CD4-positive, alpha-beta T cell treated with Interleukin-10 for 1 hour (primary cell): ENCODE results near the gene MED28.
A peak's percentile ranks its signal among the peaks of the same experiment; 100 is the strongest.
"Not testable (repeated sequence)": the region's sequence is repeated elsewhere in the genome, so short reads cannot be mapped to it uniquely, and the experiment has no call there.

Source experiments
- DNase-seq: peaks from one replicate; pipeline ENCODE4 v3.0.0-alpha.2; 2020

The MED28 gene

DNA sequence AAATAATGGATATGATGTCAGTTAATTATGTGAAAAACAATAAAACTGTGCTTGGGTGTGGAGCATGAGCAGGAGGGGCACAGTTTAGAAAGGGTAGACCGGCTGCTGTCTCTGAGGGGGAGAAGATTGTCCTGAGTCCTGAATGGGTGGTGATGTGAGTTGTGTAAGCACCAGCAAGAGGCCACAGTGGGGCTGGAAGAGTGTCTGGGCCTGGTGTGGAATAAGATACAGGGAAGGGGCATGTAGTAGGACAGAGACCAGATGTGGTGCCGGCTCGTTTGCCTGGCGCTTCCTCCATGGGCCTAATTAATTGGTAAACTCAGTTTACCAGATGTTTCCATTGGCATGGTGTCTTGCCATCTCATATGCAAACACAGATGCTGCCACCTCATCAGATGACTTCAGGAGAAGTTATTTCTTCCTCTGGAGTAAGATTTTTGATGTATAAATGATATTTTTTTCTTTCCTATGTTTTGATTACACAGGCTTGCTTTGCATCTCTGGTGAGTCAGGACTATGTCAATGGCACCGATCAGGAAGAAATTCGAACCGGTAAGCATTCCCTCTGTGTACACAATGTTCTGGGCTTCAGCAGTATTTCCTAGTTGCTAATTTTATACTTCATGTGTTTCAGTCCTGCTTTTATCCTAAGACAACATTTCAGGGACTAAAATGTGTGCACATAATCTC, 5.1 kb downstream of the MED28 start:
- no peak for DNase-seq

DNA sequence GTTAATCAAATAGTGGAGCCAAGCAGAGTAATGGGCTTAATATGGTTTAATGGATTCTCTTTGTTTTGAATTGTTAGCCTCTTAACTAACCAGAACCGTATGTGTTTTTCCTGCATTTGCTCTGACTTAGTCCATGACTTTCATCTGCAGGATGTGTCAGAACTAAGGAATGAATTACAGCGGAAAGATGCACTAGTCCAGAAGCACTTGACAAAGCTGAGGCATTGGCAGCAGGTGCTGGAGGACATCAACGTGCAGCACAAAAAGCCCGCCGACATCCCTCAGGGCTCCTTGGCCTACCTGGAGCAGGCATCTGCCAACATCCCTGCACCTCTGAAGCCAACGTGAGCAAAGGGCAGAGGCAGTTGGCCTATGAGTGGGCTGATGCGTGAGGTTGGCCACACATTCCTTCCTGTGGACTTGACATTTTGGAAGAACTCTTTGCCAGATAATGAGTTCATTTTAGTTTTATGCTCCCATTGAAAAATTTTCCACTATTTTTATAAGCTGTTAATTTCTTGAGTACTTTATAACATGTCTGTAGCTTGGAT, 9.1 kb downstream of the MED28 start:
- DNase-seq, result no peak

DNA sequence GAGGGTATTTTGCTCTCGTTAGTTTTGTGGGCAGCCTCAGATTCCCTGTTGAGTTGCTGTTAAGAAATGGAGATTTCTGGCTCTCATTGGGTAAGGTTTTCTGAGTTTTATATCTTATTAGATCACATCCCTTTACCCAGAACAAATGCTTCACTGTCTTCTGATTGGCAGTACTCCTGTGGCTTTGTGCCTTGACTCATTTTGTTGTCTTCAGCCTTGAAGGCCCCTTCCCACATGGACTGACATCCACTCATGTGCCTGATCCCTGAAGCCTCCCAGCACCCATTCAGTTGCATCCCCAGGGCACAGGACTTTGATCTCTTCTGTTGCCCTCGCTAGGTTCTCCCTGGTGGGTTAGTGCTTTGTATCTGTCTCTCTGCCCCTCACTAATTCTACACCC, 10.4 kb downstream of the MED28 start:
- no peak for DNase-seq

DNA sequence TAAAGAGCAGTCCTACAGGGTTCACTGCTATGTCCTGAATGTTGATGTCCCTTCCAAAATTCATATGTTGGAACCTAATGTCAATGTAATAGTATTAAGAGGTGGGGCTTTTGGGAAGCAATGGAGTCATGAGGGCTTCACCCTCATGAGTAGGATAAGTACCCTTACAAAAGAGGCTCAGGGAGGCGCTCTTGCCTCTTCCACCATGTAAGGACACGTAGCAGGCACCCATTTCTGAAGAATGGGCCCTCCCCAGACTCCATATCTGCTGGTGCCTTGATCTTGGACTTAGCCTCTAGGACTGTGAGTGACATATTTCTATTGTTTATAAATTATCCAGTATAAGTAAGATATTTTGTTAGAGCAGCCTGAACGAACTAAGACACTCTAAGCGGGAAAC, 15.8 kb downstream of the MED28 start:
- no peak for DNase-seq

DNA sequence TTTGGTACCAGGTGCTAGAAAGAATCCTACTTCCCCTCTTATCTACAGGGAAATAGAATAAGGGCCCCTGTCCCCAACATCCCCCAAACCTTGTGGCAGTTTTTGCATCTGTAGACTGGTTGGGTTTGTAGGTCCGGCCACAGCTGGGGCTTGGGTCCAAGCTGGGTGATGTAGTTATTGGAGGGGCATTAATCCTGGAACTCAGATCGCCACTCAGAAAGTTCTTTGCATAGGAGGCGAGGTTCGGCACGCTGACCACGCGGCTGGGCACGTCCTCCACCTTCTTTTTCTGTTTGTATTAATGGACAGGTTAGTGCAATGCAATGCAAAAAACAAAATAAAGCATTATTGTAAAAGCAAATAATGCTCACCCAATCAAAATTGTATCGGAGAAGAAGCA, 19.2 kb downstream of the MED28 start:
- DNase-seq, result no peak

DNA sequence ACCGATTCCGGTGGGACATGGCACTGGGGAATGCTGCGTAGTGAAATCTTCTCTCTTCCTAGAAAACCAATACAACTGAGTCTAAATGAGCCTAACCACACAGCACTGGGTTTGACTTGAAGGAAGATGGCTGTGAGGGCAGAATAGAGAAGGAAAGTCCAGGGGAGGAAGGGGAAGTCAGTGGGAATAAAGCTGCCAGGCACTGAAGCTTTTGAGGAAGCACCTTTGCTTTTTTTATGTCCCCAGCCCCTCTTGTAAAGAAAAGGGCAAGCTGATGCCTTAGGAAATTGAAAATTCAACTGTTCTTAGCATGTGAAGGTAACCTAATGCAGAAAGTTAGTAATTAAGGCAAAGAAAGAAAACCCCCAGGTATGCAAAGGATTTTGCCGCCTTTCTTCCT, 20.6 kb downstream of the MED28 start:
- no peak for DNase-seq

DNA sequence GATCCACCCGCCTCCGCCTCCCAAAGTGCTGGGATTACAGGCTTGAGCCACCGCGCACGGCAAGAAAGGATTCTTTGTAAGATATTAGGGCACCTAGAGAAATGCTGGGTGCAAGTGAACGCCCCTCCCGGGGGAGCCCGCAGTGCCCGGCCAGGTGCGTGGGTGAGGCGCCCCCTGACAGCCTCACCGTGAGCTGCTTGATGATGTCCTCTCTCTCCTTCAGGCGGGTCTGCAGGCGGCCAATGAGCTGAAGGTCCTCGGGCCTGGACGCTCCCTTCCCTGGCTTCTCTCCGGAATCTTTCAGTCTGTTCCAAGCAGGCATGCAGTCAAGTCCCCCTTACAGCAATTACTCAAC, 21.9 kb downstream of the MED28 start:
- no peak for DNase-seq

DNA sequence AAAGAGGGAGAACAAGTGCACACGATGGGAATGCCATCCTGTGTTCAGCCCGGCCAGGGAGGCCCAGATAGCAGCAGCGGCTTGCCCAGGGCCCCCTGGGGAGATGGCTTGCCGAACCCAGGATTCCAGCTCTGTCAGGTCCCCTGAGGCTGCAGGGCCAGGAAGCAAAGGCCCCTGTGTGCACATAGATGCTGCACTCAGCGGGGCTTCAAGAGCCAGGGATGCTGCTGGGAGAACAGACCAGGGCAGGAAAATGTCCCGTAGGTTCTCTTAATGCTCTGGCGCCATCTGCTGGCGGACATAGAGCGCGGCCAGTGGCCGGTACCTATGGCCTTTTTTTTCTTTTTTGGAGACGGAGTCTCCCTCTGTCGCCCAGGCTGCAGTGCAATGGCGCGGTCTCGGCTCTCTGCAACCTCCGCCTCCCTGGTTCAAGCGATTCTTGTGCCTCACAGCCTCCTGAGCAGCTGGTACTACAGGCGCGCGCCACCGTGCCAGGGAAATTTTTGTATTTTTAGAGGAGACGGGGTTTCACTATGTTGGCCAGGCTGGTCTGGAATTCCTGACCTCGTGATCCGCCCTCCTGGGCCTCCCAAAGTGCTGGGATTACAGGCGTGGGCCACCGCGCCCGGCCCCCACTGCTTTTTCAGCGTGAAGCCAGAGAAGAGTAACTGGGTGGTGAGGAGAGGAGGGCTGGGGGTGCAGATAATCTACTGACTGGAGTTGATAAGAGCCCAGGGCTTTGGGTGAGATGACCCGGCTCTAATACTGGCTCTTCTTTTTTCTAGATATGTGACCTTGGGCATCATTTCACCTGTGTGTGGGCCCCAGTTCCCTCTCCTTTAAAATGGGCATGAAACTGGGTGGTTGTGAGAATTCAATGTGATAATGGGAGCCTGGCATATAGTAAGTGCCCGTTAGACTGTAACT, 22.5 kb downstream of the MED28 start:
- DNase-seq, result peak; percentile 74

DNA sequence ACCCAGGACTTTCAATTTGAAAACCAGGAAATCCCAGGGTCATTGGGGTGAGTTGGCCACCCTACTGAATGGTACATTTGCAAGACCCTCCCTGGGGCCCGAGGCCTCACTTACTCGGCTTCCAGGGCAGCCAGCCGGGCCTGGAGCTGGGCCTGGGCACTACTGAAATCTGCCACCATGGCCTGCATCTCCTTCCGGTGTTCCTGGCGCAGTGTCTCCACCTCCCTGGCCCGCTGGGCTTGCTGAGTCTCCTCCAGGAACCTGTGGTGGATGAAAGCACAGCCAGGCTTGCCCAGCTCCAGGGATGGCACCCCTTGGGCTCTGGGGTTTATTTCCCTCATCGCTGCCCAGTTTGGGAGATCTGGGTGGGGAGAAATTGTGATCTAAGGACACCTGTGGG, 24.7 kb downstream of the MED28 start:
- no peak for DNase-seq

DNA sequence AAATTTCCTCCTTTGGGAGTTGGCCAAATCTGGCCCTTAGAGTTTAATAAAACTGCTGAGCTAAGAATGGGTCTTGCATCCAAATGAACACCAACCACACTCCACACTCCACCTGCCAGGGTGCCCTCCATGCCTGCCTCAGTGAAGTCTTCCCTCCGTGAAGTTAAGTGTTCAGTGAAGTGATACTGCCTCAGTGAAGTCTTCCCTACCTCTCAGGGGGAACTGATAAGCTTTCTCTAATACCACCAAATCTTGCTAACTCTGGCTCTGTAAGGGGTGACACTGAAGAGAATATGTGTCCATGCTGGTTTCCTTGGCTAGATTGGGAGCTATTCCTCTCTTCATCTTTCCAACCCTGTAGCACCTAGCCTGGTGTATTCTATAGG, 27.9 kb downstream of the MED28 start:
- DNase-seq, result no peak

DNA sequence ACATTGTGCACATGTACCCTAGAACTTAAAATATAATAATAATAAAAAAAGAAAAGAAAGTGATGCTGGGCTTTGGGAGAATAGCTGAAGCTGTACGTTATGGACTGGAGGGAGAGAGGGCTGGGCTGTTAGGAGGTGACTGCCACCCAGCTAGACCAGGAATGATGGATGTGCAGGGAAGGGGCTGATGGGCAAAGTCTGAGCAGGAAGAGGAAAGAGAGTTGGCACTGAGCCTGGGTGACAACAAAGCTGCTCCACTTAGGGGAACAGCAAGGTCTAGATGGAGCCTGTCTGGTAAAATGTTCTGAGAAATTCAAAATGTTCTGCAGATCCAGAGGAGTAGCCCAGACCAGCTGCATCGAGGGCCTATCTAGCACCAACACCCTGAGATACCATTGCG, 32.3 kb downstream of the MED28 start:
- no peak for DNase-seq

DNA sequence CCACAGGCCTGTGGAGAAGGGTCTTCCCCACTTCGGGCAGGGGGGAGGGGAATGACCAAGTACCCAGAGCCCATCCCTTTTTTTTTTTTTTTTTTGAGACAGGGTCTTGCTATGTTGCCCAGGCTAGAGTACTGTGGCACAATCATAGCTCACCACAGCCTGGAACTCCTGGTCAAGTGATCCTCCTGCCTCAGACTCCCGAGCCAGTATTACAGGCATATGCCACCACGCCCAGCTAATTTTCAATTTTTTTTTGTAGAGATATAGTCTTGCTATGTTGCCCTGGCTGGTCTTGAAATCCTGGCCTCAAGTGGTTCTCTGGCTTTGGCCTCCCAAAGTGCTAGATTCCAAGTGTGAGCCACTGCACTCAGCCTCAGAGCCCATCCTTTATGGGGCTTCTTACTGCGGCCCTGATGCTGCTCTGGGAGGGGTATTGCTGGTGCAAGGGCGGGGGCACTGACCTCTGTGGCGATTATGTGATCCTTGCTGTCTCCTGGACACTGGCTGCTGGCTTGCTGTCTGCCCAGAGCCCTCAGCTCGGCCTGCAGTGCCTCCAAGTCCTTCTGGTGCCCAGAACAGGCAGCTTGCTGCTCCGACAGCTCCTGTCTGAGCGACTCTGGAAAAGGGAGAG, 32.9 kb downstream of the MED28 start:
- no peak for DNase-seq

DNA sequence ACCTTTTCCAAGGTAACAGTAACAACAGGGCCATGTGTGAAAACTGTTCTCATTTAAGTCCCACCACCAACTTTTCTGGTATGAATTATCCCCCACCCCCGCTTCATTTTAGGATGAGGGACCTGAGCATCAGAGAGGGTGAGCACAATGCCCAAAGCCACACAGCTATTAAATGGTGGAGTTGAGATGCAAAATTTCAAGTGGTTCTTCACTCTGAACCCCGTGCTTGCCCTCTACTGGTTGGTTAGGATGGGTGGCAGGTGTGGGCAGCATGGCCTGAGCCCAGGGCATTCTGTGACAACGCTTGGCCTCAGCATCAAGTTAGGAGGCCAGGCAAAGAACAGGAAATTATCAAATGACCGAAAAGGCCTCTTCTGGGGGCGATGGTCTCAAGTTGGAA, 33.5 kb downstream of the MED28 start:
- no peak for DNase-seq

DNA sequence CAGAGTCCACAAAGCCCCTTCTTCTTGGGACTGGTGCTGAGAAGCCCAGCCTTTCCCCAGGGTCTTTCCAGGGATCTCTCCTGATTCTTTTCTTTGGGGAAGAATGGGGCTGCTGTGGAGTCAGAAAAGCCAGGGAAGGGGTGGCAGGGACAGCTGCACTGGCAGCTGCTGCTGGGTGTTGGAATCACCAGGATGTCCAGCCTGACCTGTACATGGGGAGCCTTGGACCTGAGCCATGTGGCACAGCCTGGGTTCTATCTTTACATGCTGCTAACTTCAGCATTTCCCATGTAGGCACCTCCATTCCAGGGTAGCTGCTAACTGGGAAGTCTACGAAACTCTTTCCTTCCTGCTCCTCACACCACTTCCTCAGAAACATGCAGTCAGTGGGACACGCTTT, 36.0 kb downstream of the MED28 start:
- DNase-seq, result no peak

DNA sequence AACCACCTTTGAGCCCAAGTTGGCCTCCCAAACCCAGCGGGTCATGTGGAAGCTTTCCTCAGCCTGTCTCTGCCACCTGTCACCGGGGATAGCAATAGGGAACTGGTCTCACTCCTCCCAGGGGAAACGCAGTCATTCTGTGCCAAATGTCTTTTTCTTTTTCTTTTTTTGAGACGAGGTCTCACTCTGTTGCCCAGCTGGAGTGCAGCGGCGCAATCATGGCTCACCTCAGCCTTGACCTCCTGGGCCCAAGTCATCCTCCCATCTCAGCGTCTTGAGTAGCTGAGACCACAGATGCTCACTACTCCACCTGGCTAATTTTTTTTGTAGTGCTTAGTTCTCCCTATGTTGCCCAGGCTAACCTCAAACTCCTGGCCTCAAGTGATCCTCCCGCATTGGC, 40.3 kb downstream of the MED28 start:
- no peak for DNase-seq

DNA sequence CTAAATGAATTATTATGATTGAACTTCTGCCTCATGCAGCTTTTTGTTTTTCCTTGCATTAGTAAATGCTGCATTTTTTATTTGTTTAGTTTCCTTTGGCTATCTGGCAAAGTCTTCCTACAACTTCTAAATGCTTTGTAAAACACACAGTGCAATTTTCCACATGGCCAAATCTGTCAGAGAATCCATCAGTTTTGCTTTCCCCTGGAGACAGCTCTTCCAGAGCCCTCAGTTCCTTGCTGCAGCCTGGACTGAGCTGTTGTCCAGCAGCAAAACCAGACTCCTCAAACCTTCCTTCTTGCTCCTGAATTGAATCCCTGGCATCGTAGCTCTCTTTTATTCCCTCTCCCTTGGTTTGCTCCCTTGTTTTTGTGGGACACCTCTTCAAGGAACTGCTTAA, 42.6 kb downstream of the MED28 start:
- no peak for DNase-seq

DNA sequence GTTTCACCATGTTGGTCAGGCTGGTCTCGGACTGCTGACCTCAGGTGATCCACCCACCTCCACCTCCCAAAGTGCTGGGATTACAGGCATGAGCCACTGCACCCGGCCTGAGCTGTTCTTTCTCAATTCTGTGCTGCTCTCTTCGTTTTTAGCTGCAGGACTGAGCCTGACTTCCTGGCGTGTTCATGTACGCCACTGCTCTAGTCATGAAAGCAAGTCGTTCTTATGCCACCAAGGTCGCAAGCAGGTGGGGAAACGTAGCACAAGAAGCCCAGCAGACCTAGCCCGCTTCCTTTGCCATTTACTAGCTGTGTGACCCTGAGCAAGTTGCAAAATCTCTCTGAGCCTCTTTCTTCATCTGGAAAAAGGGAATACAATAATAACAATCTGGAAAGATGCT, 43.4 kb downstream of the MED28 start:
- no peak for DNase-seq

DNA sequence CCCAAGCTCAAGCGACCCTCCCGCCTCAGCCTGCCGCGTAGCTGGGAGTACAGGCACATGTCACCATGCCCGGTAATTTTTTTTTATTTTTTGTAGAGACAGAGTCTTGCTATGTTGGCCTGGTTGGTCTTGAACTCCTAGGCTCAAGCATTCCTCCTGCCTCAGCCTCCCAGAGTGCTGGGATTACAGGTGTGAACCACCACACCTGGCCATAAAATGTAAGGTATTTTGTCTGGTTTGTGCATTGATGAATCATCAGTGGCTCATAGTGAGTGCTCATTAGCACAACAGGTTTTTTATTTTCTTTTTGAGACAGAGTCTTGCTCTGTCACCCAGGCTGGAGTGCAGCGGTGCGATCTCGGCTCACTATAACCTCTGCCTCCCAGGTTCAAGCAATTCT, 44.8 kb downstream of the MED28 start:
- not testable (repeated sequence) for DNase-seq

DNA sequence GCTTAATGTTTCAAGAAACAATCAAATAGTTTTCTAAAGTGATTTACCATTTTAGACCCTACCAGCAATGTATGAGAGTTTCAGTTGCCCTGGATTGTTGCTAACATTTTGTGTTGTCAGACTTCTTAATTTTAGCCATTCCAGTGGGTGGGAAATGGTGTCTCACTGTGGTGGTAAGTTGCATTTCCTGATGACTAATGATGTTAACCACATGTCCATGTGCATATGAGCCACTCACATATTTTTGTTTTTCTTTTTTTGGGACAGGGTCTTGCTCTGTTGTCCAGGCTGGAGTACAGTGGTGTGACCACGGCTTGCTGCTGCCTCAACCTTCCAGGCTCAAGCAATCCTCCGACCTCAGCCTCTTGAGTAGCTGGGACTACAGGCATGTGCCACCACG, 48.3 kb downstream of the MED28 start:
- no peak for DNase-seq

DNA sequence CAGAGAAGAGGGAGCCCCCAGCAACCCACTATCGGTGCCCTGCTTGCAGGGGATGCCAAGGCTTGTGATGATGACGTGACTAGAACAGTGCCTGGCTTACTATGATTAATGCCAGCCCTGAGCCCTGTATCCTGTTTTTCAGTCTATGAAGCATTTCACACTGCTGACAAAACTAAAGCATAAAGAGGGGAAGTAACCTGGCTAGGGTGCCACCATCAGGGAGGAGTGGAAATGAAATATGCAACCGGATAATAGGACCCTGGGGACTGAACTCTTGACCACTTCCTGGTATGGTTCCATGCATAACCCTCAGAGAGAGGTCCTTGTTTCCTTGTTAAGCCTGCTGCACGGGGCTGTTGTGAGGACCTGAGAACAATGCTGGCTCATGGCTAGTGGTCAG, 50.3 kb downstream of the MED28 start:
- no peak for DNase-seq

DNA sequence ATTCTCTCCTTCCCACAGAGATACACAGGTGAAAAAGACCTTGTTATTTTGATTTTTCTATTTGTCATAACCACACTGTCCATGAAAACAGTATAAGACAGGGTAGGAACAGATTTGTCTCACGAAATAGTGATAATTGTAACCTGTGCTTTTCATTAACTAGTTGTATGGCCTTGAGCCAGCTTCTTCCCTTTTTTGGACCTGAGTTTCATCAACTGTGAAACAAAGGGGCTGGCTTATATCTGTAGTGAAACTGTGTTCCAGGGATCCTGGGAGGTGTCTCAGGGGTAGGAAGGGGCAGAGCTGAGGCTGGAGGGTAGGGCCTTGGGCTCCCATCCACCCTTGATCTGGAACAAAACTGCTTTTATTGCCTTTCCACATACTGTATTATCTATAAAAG, 50.9 kb downstream of the MED28 start:
- DNase-seq, result no peak

DNA sequence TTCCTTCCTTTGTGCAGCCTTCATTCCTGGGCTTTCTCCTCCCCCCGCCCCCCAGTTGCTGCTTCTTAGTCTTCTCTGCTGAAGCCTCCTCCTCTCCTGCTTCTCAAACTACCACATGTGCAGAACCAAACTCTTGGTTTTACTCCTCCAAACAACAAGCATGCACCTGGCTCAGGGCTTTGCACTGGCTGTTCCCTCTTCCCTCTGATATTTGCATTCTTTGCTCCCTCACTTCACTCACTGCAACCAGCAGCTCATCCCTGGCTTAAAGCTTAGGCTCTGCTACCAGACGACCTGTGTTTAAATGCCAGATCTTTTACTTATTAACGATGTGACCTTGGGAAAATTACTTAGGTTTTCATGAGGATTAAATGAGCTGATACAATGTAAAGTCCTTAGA, 51.4 kb downstream of the MED28 start:
- DNase-seq, result no peak

DNA sequence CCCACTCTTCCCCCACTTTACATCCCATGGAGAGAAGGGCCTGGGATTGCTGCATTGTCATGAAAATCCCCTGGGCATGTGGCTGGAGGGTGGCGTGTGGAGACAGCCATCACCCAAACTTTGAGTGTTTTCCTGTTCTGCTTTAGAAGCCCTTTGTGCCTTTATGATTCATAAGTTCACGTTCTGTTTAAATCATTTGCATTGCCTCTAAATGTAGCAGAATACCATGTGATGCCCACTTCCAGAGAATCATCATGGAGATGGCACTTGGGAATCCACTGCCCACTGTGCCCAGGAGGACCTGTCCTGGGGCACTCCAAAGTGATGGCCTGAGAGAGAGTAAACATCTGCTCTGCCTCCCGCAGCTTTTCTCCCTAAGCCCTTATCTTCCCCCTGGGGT, 52.8 kb downstream of the MED28 start:
- DNase-seq, result no peak

DNA sequence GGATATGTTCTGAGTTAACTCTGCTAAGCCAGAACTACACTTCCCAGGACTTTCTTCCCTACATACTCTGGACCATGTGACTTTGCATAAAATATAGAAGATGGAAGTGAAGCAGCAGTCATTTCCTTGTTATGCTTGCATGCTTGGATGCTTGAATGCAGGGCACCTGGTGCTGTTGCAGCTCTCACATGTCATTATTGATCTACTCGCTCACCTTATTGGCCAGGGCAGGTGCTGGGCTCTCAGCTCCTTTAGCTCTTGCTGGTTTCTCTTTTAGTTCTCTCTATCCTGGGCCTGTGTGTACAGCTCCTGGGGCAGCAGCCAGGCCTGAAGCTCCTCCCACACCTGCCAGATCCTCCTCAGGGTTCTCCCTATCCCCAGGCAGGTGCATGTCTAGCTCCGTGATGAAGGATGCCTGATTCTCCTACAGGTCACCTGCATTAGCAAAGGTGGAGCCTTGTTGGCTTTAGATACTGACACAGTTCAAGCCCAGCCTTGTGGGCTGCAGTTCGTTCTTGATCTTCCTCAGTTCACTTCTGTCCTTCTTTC, 53.3 kb downstream of the MED28 start:
- no peak for DNase-seq
